Measurements from ENCODE around the gene CC2D1B. TPM values are rescaled to one million over a fixed set of nuclear protein-coding genes. Genes with fewer than 3 reads are reported as not detected.

Gene CC2D1B
- total and polyA plus RNA-seq, 2 donors (not counting 3 experiments of a cell fraction or from before 2014, with no cell fraction given): 16.9 to 32.6 TPM

- Histone ChIP-seq H3K36me3 (ENCODE audit: control insufficient read depth in 2 of 2, extremely low read depth in 1 of 2, insufficient read depth in 2 of 2, low read length in 2 of 2) (peaks cover 0 to 14% of the 10 kb centered on the region in 2 experiments), H3K4me2 (ENCODE audit: insufficient read depth, low read length) (no peak overlapping the region), H4K20me1 (replicated peaks; ENCODE audit: control insufficient read depth, extremely low read depth, insufficient read depth, low read length) (no peaks in the 10 kb centered on the region), H3K4me3 (replicated peaks in 1 of 3; ENCODE audit: insufficient read depth in 1 of 3, low read depth in 1 of 3, low read length in 3 of 3) (no peak overlapping the region), H3K9ac (replicated peaks; ENCODE audit: extremely low read depth, insufficient read depth, low read length) (no peak overlapping the region), H3K79me2 (ENCODE audit: control insufficient read depth, insufficient read depth, low read length) (no peaks in the 10 kb centered on the region), H3K27me3 (ENCODE audit: control insufficient read depth in 2 of 2, insufficient read depth in 2 of 2, low read length in 2 of 2) (no peaks in the 10 kb centered on the region), H2AFZ (ENCODE audit: low read depth, low read length) (no peak overlapping the region), H3K27ac (ENCODE audit: insufficient read depth, low read depth, low read length) (no peak overlapping the region), H3K4me1 (ENCODE audit: control insufficient read depth, extremely low read depth, insufficient read depth, low read length) (no peaks in the 10 kb centered on the region), H3K9me3 (replicated peaks; ENCODE audit: control insufficient read depth, insufficient read depth, low read length) (no peaks in the 10 kb centered on the region), H3K9me1 (replicated peaks; ENCODE audit: control insufficient read depth, extremely low read depth, insufficient read depth, low read length) (no peaks in the 10 kb centered on the region)
- intact Hi-C loops (cut with micrococcal nuclease) (no loop called here), dilution Hi-C loops (cut with MboI; ENCODE audit: extremely low pct_ligation_motif_present, low sequenced_read_pairs) (no loop called here)
- ChIA-PET POLR2A (no interaction called here), CTCF (no interaction called here)
- DNase-seq (ENCODE audit: low read depth, low spot score) (no peak), FAIRE-seq (no peak)
- no TSS peak for BruUV-seq (replicated peaks)
- TF ChIP-seq EZH2 (IDR thresholded peaks at IDR 0.05; ENCODE audit: borderline replicate concordance, low read depth, low read length, severe bottlenecking): no peak
- no peak for TF ChIP-seq FOS (IDR thresholded peaks at IDR 0.05; ENCODE audit: borderline replicate concordance, insufficient read depth, low read length)
- TF ChIP-seq POLR2A (IDR thresholded peaks at IDR 0.05; ENCODE audit: low read depth, low read length): no peak
- no peak for TF ChIP-seq CTCF (IDR thresholded peaks at IDR 0.05; ENCODE audit: extremely low read depth in 1 of 2, insufficient read depth in 1 of 2, low read depth in 1 of 2, low read length in 2 of 2)
- no peak for TF ChIP-seq POLR2AphosphoS5 (IDR thresholded peaks at IDR 0.05; ENCODE audit: insufficient read depth, low read depth, low read length)
- no peak for TF ChIP-seq JUN (IDR thresholded peaks at IDR 0.05; ENCODE audit: borderline replicate concordance, insufficient read depth, insufficient read length, low read depth)
- TF ChIP-seq MAX (IDR thresholded peaks at IDR 0.05; ENCODE audit: insufficient read depth, insufficient read length): no peak
Observed at GRCh38 chr1:52386458-52386857, 20.5 kb upstream of the CC2D1B start.

All from endothelial cell of umbilical vein (primary cell).